Stimulated activated CD8-positive, alpha-beta memory T cell treated with anti-CD3 and anti-CD28 coated beads, Interleukin-7, amount 100 ng/mL, for 4 hours (primary cell): ENCODE results near the gene CDKN2D.

Experiments
- DNase-seq, 2 donors: peaks; one replicate each; pipeline ENCODE4 v3.0.0-alpha.2; 2020; ENCODE audit warnings: low read depth in 2 of 2

CDKN2D gene

GRCh38 chr19:10520652-10521318, 48.0 kb downstream of the CDKN2D start:
- no peak for DNase-seq

DNA sequence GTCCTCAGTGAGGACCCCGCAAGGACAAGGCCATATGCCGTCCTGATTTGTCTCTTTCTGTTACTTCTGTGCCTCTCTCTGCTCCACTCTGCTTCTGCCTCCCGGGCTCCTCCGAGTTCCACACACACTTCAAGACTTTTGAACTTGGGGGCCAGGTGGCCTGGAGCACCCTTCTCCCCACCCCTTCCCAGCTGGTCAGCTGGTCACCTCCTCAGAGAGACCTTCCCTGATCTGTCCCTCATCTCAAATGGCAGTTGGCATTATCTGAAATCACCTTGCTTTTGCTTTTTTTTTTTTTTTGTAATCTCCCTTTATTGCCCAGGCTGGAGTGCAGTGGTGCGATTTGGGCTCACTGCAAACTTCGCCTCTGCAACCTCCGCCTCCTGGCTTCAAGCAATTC, 49.4 kb downstream of the CDKN2D start:
- no peak for DNase-seq

GRCh38 chr19:10518444-10519361, 50.1 kb downstream of the CDKN2D start:
- no peak for DNase-seq

DNA sequence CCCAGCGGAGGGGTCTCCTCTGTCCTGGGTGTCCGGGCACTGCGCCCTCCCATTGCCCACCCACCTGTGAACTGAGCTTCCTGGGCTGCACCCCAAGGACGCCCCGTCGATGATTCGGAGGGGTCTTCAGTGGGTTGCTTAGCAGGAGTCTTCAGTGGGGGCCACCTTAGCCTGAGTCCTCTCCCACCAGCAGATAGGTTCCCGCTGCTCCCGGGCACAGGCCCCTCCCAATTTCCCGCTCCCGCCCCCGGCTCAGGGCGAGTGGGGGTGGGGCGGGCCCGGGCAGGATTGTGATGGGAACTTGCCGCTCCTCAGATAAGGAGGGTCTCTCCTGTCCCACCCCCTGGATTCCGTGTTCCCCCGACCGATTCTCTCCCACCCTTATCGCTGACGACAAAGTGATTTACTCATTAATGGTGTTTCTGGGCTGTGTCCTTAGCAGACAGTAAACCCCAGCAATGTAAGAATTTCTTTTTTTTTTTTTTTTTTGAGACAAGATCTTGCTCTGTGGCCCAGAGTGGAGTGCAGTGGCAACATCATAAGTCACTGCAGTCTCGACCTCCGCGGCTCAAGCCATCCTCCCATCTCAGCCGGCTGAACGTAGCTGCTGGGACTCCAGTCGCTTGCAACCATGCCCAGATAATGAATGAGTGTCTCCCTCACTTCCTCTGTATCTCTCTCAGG, 50.9 kb downstream of the CDKN2D start:
- peak in 1 of 2 donors; percentile 47 for DNase-seq

- peak in 1 of 2 donors; percentile 39 for DNase-seq
Measured at GRCh38 chr19:10517361-10517759, 51.4 kb downstream of the CDKN2D start, which contains the start of gene S1PR5. S1PR5 (minus strand) TSS chr19:10517447; CDS start chr19:10515011, 2,436 bp downstream.

DNA sequence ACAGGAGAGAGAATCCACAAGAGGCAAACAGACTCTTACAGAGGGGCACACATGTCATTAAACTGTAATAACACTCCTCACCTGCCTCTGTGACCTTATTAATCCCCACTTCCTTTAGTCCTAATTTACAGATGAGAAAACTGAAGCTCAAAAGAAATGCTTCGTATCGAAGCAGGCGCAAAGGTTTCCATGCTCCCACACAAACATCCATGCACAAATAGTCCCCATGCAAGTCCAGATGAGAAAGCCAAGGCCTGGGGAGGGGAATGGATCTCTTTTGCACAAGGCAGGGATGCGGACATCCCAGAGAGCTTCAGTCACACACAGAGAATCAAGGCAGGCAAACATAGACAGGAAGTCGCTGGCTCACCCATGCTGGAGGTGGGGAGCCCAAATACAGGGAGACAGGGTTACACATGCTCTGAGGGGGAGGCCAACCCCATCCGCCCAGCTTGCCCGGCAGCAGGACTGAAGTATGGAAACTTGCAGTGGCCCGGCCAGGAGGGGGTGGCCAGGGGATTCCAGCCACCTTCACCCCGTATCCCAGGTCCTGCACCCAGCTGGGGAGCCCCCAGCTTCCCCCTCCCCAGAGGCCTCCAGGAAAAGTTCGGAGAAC, 52.0 kb downstream of the CDKN2D start:
- DNase-seq, result no peak
